Neural crest cell (in vitro differentiated cells): Measurements from ENCODE around the gene KANK2. TPM values are rescaled to one million over a fixed set of nuclear protein-coding genes. Genes with fewer than 3 reads are reported as not detected.
"Not testable (repeated sequence)": the region's sequence is repeated elsewhere in the genome, so short reads cannot be mapped to it uniquely, and the experiment has no call there.

Experiments
- DNase-seq: peaks from one replicate; pipeline ENCODE4 v3.0.0; 2021; ENCODE audit warnings: low read depth, mixed read lengths, low spot score
- H3K27ac Mint-ChIP-seq: one replicate; pipeline ENCODE4 v1.8.0; 2021; ENCODE audit warnings: mild to moderate bottlenecking, mixed read lengths; ENCODE audit not compliant: unreplicated experiment
- H3K27me3 Mint-ChIP-seq: 2 replicates; pipeline ENCODE4 v1.8.0; 2021; ENCODE audit warnings: low read depth, mild to moderate bottlenecking, mixed read lengths
- H3K36me3 Mint-ChIP-seq: 2 replicates; pipeline ENCODE4 v1.8.0; 2021; ENCODE audit warnings: low read depth, mild to moderate bottlenecking, mixed read lengths
- H3K4me1 Mint-ChIP-seq: 2 replicates; pipeline ENCODE4 v1.8.0; 2021; ENCODE audit warnings: mixed read lengths
- H3K4me3 Mint-ChIP-seq: one replicate; pipeline ENCODE4 v1.8.0; 2021; ENCODE audit warnings: mild to moderate bottlenecking, mixed read lengths
- H3K9me3 Mint-ChIP-seq: 2 replicates; pipeline ENCODE4 v1.8.0; 2021; ENCODE audit warnings: mixed read lengths
- total RNA-seq: library from RNA; stranded (reverse); gene quantifications from 2 replicates; pipeline ENCODE4 v1.2.1, GENCODE V29; 2021
- TF ChIP-seq, protein P1 (sequence below): fragments of 200-600 bp; sonication (generic); conservative IDR thresholded peaks from 2 replicates; pipeline ENCODE4 v1.5.0; 2021; ENCODE audit warnings: antibody characterized with exemption, mild to moderate bottlenecking

The KANK2 gene
- total RNA-seq, 1 donor from 2014 or later: 32.1 TPM

DNA sequence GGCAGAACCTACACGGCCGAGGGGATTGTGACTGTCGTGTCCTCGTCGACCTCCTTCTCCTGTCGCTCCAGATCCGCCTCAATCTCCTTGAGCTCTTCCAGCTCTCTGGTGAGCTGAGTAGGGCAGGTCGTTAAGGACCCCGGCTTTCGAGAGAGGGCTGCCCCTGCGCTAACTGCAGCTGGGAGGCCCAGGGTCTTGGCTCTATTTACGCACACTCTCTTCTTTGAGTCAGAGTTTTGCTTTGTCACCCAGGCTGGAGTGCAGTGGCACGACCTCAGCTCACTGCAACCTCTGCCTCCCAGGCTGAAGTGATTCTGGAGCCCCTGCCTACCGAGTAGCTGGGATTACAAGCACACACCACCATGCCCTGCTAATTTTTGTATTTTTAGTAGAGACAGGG, 49.3 kb downstream of the KANK2 start:
- Mint-ChIP-seq H3K9me3 (no peaks in the 10 kb centered on the region), H3K27me3 (no peaks in the 10 kb centered on the region), H3K4me3 (no peak overlapping the region), H3K27ac (no peak overlapping the region), H3K36me3 (peaks cover 11% of the 10 kb centered on the region), H3K4me1 (peaks cover 14% of the 10 kb centered on the region)
- TF ChIP-seq, protein P1, sequence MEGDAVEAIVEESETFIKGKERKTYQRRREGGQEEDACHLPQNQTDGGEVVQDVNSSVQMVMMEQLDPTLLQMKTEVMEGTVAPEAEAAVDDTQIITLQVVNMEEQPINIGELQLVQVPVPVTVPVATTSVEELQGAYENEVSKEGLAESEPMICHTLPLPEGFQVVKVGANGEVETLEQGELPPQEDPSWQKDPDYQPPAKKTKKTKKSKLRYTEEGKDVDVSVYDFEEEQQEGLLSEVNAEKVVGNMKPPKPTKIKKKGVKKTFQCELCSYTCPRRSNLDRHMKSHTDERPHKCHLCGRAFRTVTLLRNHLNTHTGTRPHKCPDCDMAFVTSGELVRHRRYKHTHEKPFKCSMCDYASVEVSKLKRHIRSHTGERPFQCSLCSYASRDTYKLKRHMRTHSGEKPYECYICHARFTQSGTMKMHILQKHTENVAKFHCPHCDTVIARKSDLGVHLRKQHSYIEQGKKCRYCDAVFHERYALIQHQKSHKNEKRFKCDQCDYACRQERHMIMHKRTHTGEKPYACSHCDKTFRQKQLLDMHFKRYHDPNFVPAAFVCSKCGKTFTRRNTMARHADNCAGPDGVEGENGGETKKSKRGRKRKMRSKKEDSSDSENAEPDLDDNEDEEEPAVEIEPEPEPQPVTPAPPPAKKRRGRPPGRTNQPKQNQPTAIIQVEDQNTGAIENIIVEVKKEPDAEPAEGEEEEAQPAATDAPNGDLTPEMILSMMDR: no peak
- DNase-seq: no peak

DNA sequence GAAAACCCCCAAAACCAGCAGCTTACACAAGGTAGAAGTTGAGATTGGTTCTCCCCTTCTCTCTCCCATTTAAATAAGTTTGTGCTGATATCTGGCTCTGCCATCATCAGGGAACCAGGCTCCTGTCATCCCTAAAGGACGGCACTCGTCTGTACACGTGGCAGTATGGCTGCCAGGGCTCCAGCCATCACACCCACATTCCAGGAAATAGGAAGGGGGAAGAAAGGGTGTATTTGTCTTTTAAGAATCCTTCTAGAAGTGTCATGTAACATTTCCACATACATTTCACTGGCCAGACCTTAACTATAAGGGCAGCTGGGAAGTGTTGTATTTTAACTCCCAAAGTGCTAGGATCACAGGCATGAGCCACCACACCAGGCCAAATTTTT, 51.8 kb downstream of the KANK2 start:
- H3K27ac Mint-ChIP-seq: no peak overlapping the region
- no peaks in the 10 kb centered on the region for H3K27me3 Mint-ChIP-seq
- no peak overlapping the region for H3K4me3 Mint-ChIP-seq
- no peak for DNase-seq
- H3K4me1 Mint-ChIP-seq: peaks cover 9% of the 10 kb centered on the region
- TF ChIP-seq, protein P1: no peak
- no peaks in the 10 kb centered on the region for H3K9me3 Mint-ChIP-seq
- H3K36me3 Mint-ChIP-seq: peaks cover 8% of the 10 kb centered on the region

DNA sequence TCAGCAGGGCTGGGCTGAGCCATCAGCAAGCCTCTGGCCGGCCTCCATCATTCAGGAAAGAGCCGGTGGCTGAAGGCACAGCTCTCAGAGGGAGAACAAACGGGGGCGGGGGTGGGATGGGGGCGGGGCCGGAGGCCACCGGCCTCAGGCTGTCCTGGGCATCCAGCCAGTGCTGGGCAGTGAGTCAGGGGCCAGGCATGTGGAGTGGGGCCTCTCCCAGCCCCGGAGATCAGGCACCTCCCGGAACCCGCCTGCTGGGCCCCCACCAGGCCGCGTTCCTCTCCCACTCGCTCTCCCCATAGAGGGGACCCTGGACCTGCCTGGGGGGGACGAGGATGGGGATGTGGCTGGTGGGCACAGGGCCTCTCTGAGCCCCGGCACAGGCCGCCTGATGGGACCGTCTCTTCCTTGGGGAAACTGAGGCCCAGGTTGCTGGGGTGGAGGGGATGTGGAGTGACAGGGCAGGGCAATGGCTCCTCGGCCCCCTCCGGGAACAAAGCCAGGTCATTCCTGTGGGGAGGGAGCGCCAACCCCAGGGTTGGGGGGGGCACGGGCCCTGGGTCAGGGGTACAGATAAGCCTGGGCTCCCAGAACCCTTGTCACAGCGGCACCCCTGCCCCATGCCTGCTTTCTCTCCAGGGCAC, 54.7 kb downstream of the KANK2 start:
- Mint-ChIP-seq H3K27ac (no peak overlapping the region), H3K4me1 (peaks cover 23% of the 10 kb centered on the region), H3K4me3 (peak overlapping the region; percentile 61), H3K36me3 (peaks cover 8% of the 10 kb centered on the region), H3K9me3 (no peaks in the 10 kb centered on the region), H3K27me3 (peaks cover 7% of the 10 kb centered on the region)
- DNase-seq: no peak
- TF ChIP-seq, protein P1: no peak

DNA sequence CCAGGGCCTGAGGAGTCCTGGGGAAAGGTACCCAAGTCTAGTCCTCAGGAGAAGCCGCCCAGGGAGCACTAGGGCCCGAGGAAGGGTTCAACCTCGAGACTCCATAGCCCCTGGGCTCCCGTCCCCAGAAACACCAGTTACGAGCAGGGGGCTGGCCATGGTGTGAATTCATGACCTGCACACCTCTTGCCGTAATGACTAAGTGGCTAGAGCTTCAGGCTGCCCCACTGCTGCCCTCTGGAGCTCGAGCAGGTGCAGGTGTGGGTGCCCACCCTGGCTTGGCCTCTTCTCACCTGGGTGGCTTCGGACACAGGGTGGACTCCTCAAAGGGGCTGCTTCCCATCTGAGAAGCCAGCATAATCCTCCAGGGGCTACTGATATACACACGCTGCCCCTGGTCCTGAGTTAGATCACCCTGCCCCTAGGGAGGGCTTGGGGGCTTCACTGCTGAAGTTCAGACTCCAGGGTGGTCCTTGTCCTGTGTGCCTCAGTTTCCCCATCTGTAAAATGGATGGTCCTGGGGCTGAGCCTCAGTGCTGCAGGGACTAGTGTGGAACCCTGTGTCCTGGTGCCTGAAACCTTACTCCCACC, 55.3 kb downstream of the KANK2 start:
- TF ChIP-seq, protein P1: no peak
- Mint-ChIP-seq H3K9me3 (no peaks in the 10 kb centered on the region), H3K4me3 (peak overlapping the region; percentile 31), H3K36me3 (peaks cover 8% of the 10 kb centered on the region), H3K27me3 (peaks cover 12% of the 10 kb centered on the region), H3K4me1 (peaks cover 25% of the 10 kb centered on the region), H3K27ac (no peak overlapping the region)
- no peak for DNase-seq

DNA sequence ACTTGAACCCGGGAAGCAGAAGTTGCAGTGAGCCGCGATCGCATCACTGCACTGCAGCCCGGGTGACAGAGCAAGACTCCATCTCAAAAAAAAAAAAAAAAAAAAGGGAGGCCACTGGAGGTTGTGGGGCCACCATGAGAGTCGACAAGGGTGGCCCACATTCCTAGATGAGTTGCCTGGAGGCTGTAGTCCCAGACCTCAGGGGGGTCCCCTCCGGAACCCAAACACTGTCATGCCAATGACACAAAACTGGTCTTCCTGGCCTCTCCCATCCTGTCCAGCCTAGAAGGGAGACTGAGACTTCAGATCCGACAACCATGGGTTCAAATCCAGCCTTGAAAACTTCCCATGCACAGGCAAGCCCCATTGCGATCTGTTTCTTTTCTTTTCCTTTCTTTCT, 56.4 kb downstream of the KANK2 start:
- peaks cover 5% of the 10 kb centered on the region for H3K36me3 Mint-ChIP-seq
- peaks cover 32% of the 10 kb centered on the region for H3K4me1 Mint-ChIP-seq
- H3K27ac Mint-ChIP-seq: no peak overlapping the region
- TF ChIP-seq, protein P1: no peak
- no peaks in the 10 kb centered on the region for H3K9me3 Mint-ChIP-seq
- DNase-seq: no peak
- no peak overlapping the region for H3K4me3 Mint-ChIP-seq
- peaks cover 19% of the 10 kb centered on the region for H3K27me3 Mint-ChIP-seq

DNA sequence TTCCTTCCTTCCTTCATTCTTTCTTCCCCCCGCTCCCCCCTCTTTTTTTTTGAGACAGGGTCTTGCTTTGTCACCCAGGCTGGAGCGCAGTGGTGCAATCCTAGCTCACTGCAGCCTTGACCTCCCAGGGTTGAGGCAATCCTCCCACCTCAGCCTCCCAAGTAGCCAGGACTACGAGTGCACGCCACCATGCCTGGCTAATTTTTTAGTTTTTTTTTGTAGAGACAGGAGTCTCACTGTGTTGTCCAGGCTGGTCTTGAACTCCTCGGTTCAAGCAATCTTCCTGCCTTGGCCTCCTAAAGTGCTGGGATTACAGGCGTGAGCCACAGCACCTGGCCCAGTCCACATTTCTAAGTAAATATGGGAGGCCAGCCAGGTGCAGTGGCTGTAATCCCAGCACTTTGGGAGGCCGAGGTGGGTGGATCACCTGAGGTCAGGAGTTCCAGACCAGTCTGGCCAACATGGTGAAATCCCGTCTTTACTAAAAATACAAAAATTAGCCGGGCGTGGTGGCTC, 57.3 kb downstream of the KANK2 start:
- H3K9me3 Mint-ChIP-seq, H3K36me3 Mint-ChIP-seq, H3K27ac Mint-ChIP-seq, DNase-seq: not testable (repeated sequence)
- Mint-ChIP-seq H3K4me3 (peak overlapping the region; percentile 19), H3K4me1 (peaks cover 33% of the 10 kb centered on the region), H3K27me3 (peaks cover 20% of the 10 kb centered on the region)
